K562 (cell line): ENCODE results near the gene EXOC6. TPM values are rescaled to one million over a fixed set of nuclear protein-coding genes. Genes with fewer than 3 reads are reported as not detected.

ENCODE experiments used
- ATAC-seq: fragments of 200-7000 bp; cut with Tn5 transposase; 3 replicates; pipeline ENCODE4 v1.9.1; 2020; ENCODE audit warnings: moderate library complexity
- BruUV-seq: library from RNA; stranded (reverse); fragments of 400-500 nt; replicated peaks from 2 replicates; lab custom pipeline; 2021; lab: Mats Ljungman, UMichigan
- CTCF ChIA-PET: fragments of 300-600 bp; formaldehyde crosslinking; extraction: SDS; loops from one replicate; lab custom pipeline; 2021; ENCODE audit warnings: low intra/inter-chr PET ratio; lab: Yijun Ruan, JAX
- POLR2A ChIA-PET: fragments of 300-600, 350-650 bp; sonication (Branson Sonifier 250); formaldehyde crosslinking; extraction: SDS; loops from one replicate; lab custom pipeline; 2021; ENCODE audit warnings: antibody characterized with exemption, inconsistent platforms; lab: Yijun Ruan, JAX
- DNase-seq, 4 experiments: peaks; one replicate each; pipeline versions ENCODE4 v3.0.0 to v3.0.0-alpha.2; 2011 to 2018; ENCODE audit warnings: low spot score in 3 of 4, mixed read lengths in 3 of 4; ENCODE audit errors: extremely low read depth in 1 of 4
- FAIRE-seq: peaks from 2 replicates; lab custom pipeline; 2011; peaks lifted over from hg19 to GRCh38; lab: Jason Lieb, UNC
- H2AFZ ChIP-seq: 2 replicates; pipeline ENCODE4 v1.6.0; 2011; ENCODE audit warnings: low read depth, low read length, control low read depth, inconsistent platforms
- H3K27ac ChIP-seq: fragments of 200-600 bp; 3 replicates; pipeline ENCODE4 v1.8.0; 2011; ENCODE audit warnings: low read depth, mild to moderate bottlenecking, control low read depth, inconsistent platforms, low read length, moderate library complexity, mixed read lengths; ENCODE audit errors: extremely low read depth
- H3K27me3 ChIP-seq, 2 experiments: fragments of 300-600 bp in 1 of 2; 2 replicates in 1 of 2; 3 replicates in 1 of 2; pipeline versions ENCODE4 v1.6.0 to v1.8.0; 2011; ENCODE audit warnings: inconsistent platforms in 2 of 2, low read length in 2 of 2, mild to moderate bottlenecking in 1 of 2, mixed read lengths in 1 of 2, moderate library complexity in 1 of 2; ENCODE audit not compliant: control insufficient read depth in 2 of 2, insufficient read depth in 2 of 2
- H3K36me3 ChIP-seq: fragments of 300-600 bp; 3 replicates; pipeline ENCODE4 v1.8.0; 2011; ENCODE audit warnings: mild to moderate bottlenecking, low read length, inconsistent platforms; ENCODE audit not compliant: control insufficient read depth, insufficient read depth
- H3K4me1 ChIP-seq, 2 experiments: fragments of 200-600 bp in 1 of 2; replicated peaks in 1 of 2; 2 replicates in 1 of 2; 3 replicates in 1 of 2; pipeline versions ENCODE4 v1.5.1 to v1.8.0; 2011; ENCODE audit warnings: inconsistent platforms in 2 of 2, low read length in 2 of 2, mild to moderate bottlenecking in 1 of 2, mixed read lengths in 1 of 2, moderate library complexity in 1 of 2; ENCODE audit not compliant: control insufficient read depth in 2 of 2, insufficient read depth in 2 of 2
- H3K4me2 ChIP-seq: 2 replicates; pipeline ENCODE4 v1.6.1; 2011; ENCODE audit warnings: low read length, control low read depth, inconsistent platforms, mixed read lengths; ENCODE audit not compliant: insufficient read depth
- H3K4me3 ChIP-seq: fragments of 200-600 bp; sonication (generic), shearing (Covaris generic); 2 replicates; pipeline ENCODE4 v1.5.1; 2016; ENCODE audit warnings: control low read depth, inconsistent platforms
- H3K79me2 ChIP-seq: fragments of 200-600 bp; 3 replicates; pipeline ENCODE4 v1.8.0; 2011; ENCODE audit warnings: low read length, inconsistent platforms; ENCODE audit not compliant: control insufficient read depth, insufficient read depth
- H3K9ac ChIP-seq, 2 experiments: 2 replicates each; pipeline versions ENCODE4 v1.6.0 to v1.6.1; 2011; ENCODE audit warnings: low read depth in 2 of 2, low read length in 2 of 2, control low read depth in 1 of 2, inconsistent platforms in 1 of 2, mild to moderate bottlenecking in 1 of 2, mixed read lengths in 1 of 2; ENCODE audit not compliant: insufficient read depth in 1 of 2
- H3K9me1 ChIP-seq: one replicate; pipeline ENCODE4 v1.6.0; 2011; ENCODE audit warnings: inconsistent platforms, mild to moderate bottlenecking, low read length, moderate library complexity; ENCODE audit not compliant: control insufficient read depth, insufficient read depth
- H3K9me3 ChIP-seq: replicated peaks from 2 replicates; pipeline ENCODE4 v1.5.1; 2011; ENCODE audit warnings: low read depth, low read length, inconsistent platforms; ENCODE audit not compliant: control insufficient read depth, insufficient read depth
- H4K20me1 ChIP-seq: replicated peaks from 2 replicates; pipeline ENCODE4 v1.6.1; 2011; ENCODE audit warnings: low read length, inconsistent platforms, mixed read lengths; ENCODE audit not compliant: control insufficient read depth, insufficient read depth
- DNMT1 ChIP-seq: fragments of 450-650 bp; IDR thresholded peaks from 2 replicates; pipeline ENCODE4 v1.6.1; 2016; ENCODE audit warnings: antibody characterized with exemption, mild to moderate bottlenecking
- ID3 ChIP-seq, 2 experiments: fragments of 250-450 bp in 1 of 2; fragments of 450-650 bp in 1 of 2; sonication (Bioruptor Pico) in 1 of 2; IDR thresholded peaks; 2 replicates each; pipeline versions ENCODE4 v1.6.1 to v1.8.0; 2016 to 2021; ENCODE audit warnings: mild to moderate bottlenecking in 2 of 2, moderate library complexity in 2 of 2, missing compliant biosample characterization in 1 of 2, missing genetic modification characterization in 1 of 2
- MCM5 ChIP-seq: fragments of 450-650 bp; IDR thresholded peaks from 2 replicates; pipeline ENCODE4 v1.6.1; 2016; ENCODE audit warnings: low read depth
- SLC30A9 ChIP-seq: fragments of 250-450 bp; sonication (Bioruptor Pico); IDR thresholded peaks from 2 replicates; pipeline ENCODE4 v1.8.0; 2022; ENCODE audit warnings: mild to moderate bottlenecking, moderate library complexity
- SPI1 ChIP-seq: IDR thresholded peaks from 2 replicates; pipeline ENCODE4 v1.6.1; 2011; ENCODE audit warnings: low read depth, low read length, control low read depth, borderline replicate concordance
- SRSF7 ChIP-seq: fragments of 200-400 bp; formaldehyde crosslinking; optimal IDR thresholded peaks from 2 replicates; pipeline ENCODE3; 2017; ENCODE audit warnings: mild to moderate bottlenecking, low read depth, low read length
- WGBS: fragments of 100-300 bp; shearing (Covaris generic); methylation state at CpG from one replicate; pipeline ENCODE4 v1.1.6; 2016; ENCODE audit warnings: low coverage, mixed read lengths; ENCODE audit not compliant: insufficient coverage; ENCODE audit errors: missing lambda C conversion rate; 5-methylcytosine and 5-hydroxymethylcytosine counted together
- in situ Hi-C: fragments of 300-500 bp; cut with MboI; formaldehyde crosslinking; loops from 4 replicates; pipeline ENCODE4 v1.15.0; 2018; ENCODE audit warnings: inconsistent platforms, mixed read lengths
- intact Hi-C: fragments of 100-400 bp; cut with micrococcal nuclease; formaldehyde crosslinking; loops from 2 replicates; pipeline ENCODE4 v1.14.2; 2022
- polyA plus RNA-seq, 8 experiments: library from polyadenylated mRNA; depleted of rRNA in 4 of 8; stranded (reverse) in 5 of 8; unstranded in 3 of 8; fragments of >200 nt; fragmentation: Nextera tagmentation in 2 of 8; fragmentation: Illumina TruSeq in 1 of 8; extraction: Ambion mirVana in 2 of 8; extraction: Trizol in 1 of 8; gene quantifications; 2 replicates each; pipeline versions ENCODE4 v1.2.1 to v1.2.3, GENCODE V29; 2011 to 2014; ENCODE audit warnings: inconsistent platforms in 1 of 8, missing spikeins in 1 of 8
- total RNA-seq, 7 experiments: library from RNA; depleted of rRNA in 6 of 7; stranded (reverse); fragments of >200 nt in 6 of 7; fragmentation: Illumina TruSeq in 2 of 7; extraction: Trizol in 2 of 7; gene quantifications; 2 replicates each; pipeline versions ENCODE4 v1.2.1 to v1.2.3, GENCODE V29; 2011 to 2021; ENCODE audit warnings: low replicate concordance in 1 of 7
- TF ChIP-seq, protein P1 (sequence below): fragments of 450-650 bp; IDR thresholded peaks from 2 replicates; pipeline ENCODE4 v1.6.1; 2018; ENCODE audit not compliant: partially characterized antibody
- TF ChIP-seq, protein P2 (sequence below): sonication (generic); formaldehyde crosslinking; IDR thresholded peaks from 2 replicates; pipeline ENCODE4 v1.8.0; 2022; ENCODE audit warnings: missing genetic modification reagents, mild to moderate bottlenecking, borderline replicate concordance
- TF ChIP-seq, protein P3 (sequence below), 2 experiments: fragments of 450-650 bp in 1 of 2; sonication (generic) in 1 of 2; formaldehyde crosslinking in 1 of 2; IDR thresholded peaks in 1 of 2; conservative IDR thresholded peaks in 1 of 2; 2 replicates each; pipeline versions ENCODE4 v1.6.1 to v1.8.1; 2016 to 2023; ENCODE audit warnings: mild to moderate bottlenecking in 2 of 2, moderate library complexity in 2 of 2, inconsistent platforms in 1 of 2, missing genetic modification reagents in 1 of 2

The EXOC6 gene
- total and polyA plus RNA-seq, 9 of the 15 experiments (the other 6 are each of a cell fraction or from before 2014, with no cell fraction given): 13.9 to 42.8 (median 24.9) TPM

DNA sequence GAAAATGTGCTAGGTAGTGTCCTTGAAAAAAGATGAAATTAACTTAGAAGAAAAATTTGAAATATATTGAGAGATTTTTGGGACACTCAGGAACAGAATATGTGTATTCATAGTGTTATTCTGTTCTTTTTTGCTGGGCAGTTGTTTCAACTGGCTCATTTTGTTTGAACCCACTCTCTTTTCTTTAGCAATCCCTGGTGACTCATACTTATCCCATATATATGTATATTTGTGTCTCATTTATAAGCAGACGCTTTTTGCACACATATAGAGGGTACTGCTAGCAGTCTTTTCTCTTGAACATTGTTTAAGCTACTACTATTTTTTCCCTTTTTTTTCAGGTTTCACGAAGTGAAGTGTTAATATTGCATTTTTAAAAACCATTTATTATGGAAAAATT is 1.9 kb downstream of the EXOC6 start:
- H3K27me3 ChIP-seq: no peaks in the 10 kb centered on the region
- FAIRE-seq: no peak
- CTCF ChIA-PET: no interaction called here
- 0 out of 3 replicates have a peak overlapping the region, but pooled peaks have one; percentile 25 for H3K27ac ChIP-seq
- peak overlapping the region in 1 of 2 experiments; percentile 74; a peak in 2 of 4 replicates for H3K9ac ChIP-seq
- TF ChIP-seq, protein P1, sequence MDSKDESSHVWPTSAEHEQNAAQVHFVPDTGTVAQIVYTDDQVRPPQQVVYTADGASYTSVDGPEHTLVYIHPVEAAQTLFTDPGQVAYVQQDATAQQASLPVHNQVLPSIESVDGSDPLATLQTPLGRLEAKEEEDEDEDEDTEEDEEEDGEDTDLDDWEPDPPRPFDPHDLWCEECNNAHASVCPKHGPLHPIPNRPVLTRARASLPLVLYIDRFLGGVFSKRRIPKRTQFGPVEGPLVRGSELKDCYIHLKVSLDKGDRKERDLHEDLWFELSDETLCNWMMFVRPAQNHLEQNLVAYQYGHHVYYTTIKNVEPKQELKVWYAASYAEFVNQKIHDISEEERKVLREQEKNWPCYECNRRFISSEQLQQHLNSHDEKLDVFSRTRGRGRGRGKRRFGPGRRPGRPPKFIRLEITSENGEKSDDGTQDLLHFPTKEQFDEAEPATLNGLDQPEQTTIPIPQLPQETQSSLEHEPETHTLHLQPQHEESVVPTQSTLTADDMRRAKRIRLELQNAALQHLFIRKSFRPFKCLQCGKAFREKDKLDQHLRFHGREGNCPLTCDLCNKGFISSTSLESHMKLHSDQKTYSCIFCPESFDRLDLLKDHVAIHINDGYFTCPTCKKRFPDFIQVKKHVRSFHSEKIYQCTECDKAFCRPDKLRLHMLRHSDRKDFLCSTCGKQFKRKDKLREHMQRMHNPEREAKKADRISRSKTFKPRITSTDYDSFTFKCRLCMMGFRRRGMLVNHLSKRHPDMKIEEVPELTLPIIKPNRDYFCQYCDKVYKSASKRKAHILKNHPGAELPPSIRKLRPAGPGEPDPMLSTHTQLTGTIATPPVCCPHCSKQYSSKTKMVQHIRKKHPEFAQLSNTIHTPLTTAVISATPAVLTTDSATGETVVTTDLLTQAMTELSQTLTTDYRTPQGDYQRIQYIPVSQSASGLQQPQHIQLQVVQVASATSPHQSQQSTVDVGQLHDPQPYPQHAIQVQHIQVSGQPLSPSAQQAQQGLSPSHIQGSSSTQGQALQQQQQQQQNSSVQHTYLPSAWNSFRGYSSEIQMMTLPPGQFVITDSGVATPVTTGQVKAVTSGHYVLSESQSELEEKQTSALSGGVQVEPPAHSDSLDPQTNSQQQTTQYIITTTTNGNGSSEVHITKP: no peak
- TF ChIP-seq SPI1: no peak
- TF ChIP-seq ID3 (CRISPR knock-in tag; IDR thresholded peaks at IDR 0.05): no peak
- no peak for TF ChIP-seq ID3 (tag; IDR thresholded peaks at IDR 0.05)
- no peak for TF ChIP-seq MCM5
- TF ChIP-seq SRSF7: no peak
- TF ChIP-seq DNMT1: no peak
- TF ChIP-seq, protein P2, sequence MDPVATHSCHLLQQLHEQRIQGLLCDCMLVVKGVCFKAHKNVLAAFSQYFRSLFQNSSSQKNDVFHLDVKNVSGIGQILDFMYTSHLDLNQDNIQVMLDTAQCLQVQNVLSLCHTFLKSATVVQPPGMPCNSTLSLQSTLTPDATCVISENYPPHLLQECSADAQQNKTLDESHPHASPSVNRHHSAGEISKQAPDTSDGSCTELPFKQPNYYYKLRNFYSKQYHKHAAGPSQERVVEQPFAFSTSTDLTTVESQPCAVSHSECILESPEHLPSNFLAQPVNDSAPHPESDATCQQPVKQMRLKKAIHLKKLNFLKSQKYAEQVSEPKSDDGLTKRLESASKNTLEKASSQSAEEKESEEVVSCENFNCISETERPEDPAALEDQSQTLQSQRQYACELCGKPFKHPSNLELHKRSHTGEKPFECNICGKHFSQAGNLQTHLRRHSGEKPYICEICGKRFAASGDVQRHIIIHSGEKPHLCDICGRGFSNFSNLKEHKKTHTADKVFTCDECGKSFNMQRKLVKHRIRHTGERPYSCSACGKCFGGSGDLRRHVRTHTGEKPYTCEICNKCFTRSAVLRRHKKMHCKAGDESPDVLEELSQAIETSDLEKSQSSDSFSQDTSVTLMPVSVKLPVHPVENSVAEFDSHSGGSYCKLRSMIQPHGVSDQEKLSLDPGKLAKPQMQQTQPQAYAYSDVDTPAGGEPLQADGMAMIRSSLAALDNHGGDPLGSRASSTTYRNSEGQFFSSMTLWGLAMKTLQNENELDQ (CRISPR knock-in tag): no peak
- TF ChIP-seq, protein P3, sequence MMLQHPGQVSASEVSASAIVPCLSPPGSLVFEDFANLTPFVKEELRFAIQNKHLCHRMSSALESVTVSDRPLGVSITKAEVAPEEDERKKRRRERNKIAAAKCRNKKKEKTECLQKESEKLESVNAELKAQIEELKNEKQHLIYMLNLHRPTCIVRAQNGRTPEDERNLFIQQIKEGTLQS (IDR thresholded peaks at IDR 0.05): peak; percentile 43
- TF ChIP-seq, protein P3 (CRISPR knock-in tag; conservative IDR thresholded peaks at IDR 0.05): no peak
- no peak for TF ChIP-seq SLC30A9 (CRISPR knock-in tag)
- TF ChIP-seq, all 486 proteins: peak for 1
- 15% methylated on average over 2 of the region's 2 CpGs for WGBS
- DNase-seq (no peak), ATAC-seq (no peak)
- no TSS peak for BruUV-seq
- Histone ChIP-seq H3K9me3 (no peaks in the 10 kb centered on the region), H3K4me2 (peak overlapping the region; percentile 81), H4K20me1 (no peaks in the 10 kb centered on the region), H3K79me2 (peaks cover 66% of the 10 kb centered on the region), H3K4me3 (peak overlapping the region; percentile 94), H3K9me1 (no peaks in the 10 kb centered on the region), H3K4me1 (peaks cover 9 to 13% of the 10 kb centered on the region in 2 experiments; a peak in 4 of 5 replicates), H2AFZ (no peak overlapping the region), H3K36me3 (peaks cover 12% of the 10 kb centered on the region; the same call in 1 of the 3 replicates)
- intact Hi-C loops (no loop called here), in situ Hi-C loops (no loop called here)
- POLR2A ChIA-PET: no interaction called here
